SK-N-MC (cell line): Measurements from ENCODE around the gene GGN.

Source experiments
- DNase-seq: peaks from one replicate; pipeline ENCODE4 v3.0.0-alpha.2; 2011; ENCODE audit warnings: low read depth, low spot score
- H3K27ac ChIP-seq: fragments of 200-600 bp; sonication (generic); 2 replicates; pipeline ENCODE4 v1.5.1; 2016; ENCODE audit warnings: mixed run types
- H3K36me3 ChIP-seq: fragments of 200-600 bp; sonication (generic); 2 replicates; pipeline ENCODE4 v1.6.1; 2017; ENCODE audit warnings: antibody characterized with exemption, low read length, mixed read lengths; ENCODE audit not compliant: insufficient read depth
- H3K4me3 ChIP-seq: fragments of 200-600 bp; sonication (generic); 2 replicates; pipeline ENCODE4 v1.5.1; 2016
- H3K9ac ChIP-seq: fragments of 200-600 bp; sonication (generic); 2 replicates; pipeline ENCODE4 v1.8.0; 2017; ENCODE audit warnings: mixed run types, mixed read lengths; ENCODE audit not compliant: insufficient read length
- H3K9me3 ChIP-seq: fragments of 200-600 bp; sonication (generic); 2 replicates; pipeline ENCODE4 v1.6.1; 2017; ENCODE audit warnings: low read depth, mild to moderate bottlenecking, antibody characterized with exemption, low read length, moderate library complexity, mixed read lengths
- EZH2 ChIP-seq: fragments of 200-600 bp; sonication (generic); IDR thresholded peaks from one replicate; pipeline ENCODE4 v1.6.1; 2017; ENCODE audit warnings: antibody characterized with exemption
- FOXP2 ChIP-seq: optimal IDR thresholded peaks from 2 replicates; pipeline ENCODE3; 2011; ENCODE audit warnings: mild to moderate bottlenecking, moderate library complexity; ENCODE audit not compliant: insufficient read depth; ENCODE audit errors: extremely low read length, control extremely low read depth
- POLR2AphosphoS5 ChIP-seq: IDR thresholded peaks from 2 replicates; pipeline ENCODE4 v1.6.1; 2012; ENCODE audit warnings: mild to moderate bottlenecking, low read depth, low read length, borderline replicate concordance

GGN gene

GRCh38 chr19:38402967-38403674, 15.3 kb upstream of the GGN start, which contains the start of gene FAM98C:
Gene FAM98C (plus strand): TSS chr19:38403093. CDS start chr19:38403154, 61 bp downstream.
- H3K36me3 ChIP-seq: no peaks in the 10 kb centered on the region
- H3K27ac ChIP-seq: no peak within 1 kb of the TSS
- peak within 1 kb of the TSS; percentile 86 for H3K4me3 ChIP-seq
- DNase-seq: peak; percentile 87
- no peak for TF ChIP-seq FOXP2
- no peak; the same call in 1 of the 2 replicates for TF ChIP-seq POLR2AphosphoS5
- TF ChIP-seq EZH2: no peak
- H3K9ac ChIP-seq: peak within 1 kb of the TSS; percentile 72
- H3K9me3 ChIP-seq: no peaks in the 10 kb centered on the region

- Histone ChIP-seq H3K9me3 (no peaks in the 10 kb centered on the region), H3K36me3 (no peaks in the 10 kb centered on the region), H3K4me3 (peak overlapping the region; percentile 86), H3K9ac (no peak overlapping the region), H3K27ac (no peak overlapping the region)
- TF ChIP-seq POLR2AphosphoS5: no peak
- no peak for TF ChIP-seq EZH2
- TF ChIP-seq FOXP2: no peak
- DNase-seq: no peak
These were observed 14.8 kb upstream of the GGN start for GRCh38 chr19:38402623-38402966.

- H3K27ac ChIP-seq: no peak overlapping the region
- no peak for DNase-seq
These were observed 13.3 kb upstream of the GGN start for GRCh38 chr19:38401148-38401547.

DNA sequence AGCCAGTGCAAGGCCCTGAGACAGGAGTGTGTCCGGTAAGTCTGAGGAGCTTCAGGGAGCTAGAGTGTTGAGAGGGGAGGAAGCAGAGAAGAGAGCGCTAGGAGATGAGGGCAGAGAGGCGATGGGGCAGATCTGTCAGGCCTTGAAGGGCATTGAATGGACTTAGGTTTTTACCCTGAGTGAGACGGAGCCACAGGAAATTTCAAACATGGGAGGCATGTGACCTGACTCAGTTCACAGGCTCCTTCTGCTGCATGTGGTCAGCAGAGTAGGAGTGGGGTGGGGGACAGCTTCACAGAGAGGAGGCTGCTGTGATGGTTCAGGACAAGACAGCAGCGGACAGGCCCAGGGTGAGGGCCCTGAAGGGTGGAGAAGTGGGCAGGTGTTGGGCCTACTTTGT, 12.5 kb upstream of the GGN start:
- H3K9ac ChIP-seq: no peak overlapping the region
- H3K9me3 ChIP-seq: no peaks in the 10 kb centered on the region
- no peaks in the 10 kb centered on the region for H3K36me3 ChIP-seq
- H3K4me3 ChIP-seq: no peak overlapping the region
- DNase-seq: no peak
- no peak overlapping the region for H3K27ac ChIP-seq
- TF ChIP-seq EZH2: no peak
- TF ChIP-seq FOXP2: no peak
- TF ChIP-seq POLR2AphosphoS5: no peak

More at GRCh38 chr19:38401148-38401547, 13.3 kb upstream of the GGN start:
- Histone ChIP-seq H3K9ac (no peak overlapping the region), H3K36me3 (no peaks in the 10 kb centered on the region), H3K4me3 (no peak overlapping the region), H3K9me3 (no peaks in the 10 kb centered on the region)
- no peak for TF ChIP-seq FOXP2
- TF ChIP-seq POLR2AphosphoS5: no peak
- TF ChIP-seq EZH2: no peak

DNA sequence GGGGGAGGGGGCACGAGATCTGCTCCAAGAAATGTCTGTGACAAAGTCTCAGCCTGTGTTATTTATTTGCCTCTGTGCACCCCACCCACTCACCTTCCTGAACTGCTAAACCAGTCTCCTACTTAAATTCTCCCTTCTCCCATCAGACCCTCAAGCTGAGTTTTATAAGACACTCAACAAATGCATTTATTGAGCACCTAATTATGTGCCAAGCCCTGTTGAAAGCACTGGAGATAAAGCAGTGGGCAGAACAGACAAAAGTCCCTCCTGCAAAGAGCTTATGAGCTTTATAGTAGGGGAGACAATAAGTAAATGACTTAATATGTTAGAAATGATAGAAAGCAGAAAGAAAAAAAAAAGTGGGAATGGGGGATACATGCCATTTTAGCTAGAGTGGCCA, 11.7 kb upstream of the GGN start:
- TF ChIP-seq POLR2AphosphoS5 (no peak), EZH2 (no peak), FOXP2 (no peak)
- H3K9me3 ChIP-seq: no peaks in the 10 kb centered on the region
- H3K4me3 ChIP-seq: no peak overlapping the region
- H3K9ac ChIP-seq: no peak overlapping the region
- no peak overlapping the region for H3K27ac ChIP-seq
- no peak for DNase-seq
- no peaks in the 10 kb centered on the region for H3K36me3 ChIP-seq

- H3K4me3 ChIP-seq: no peak overlapping the region
- H3K9me3 ChIP-seq: no peaks in the 10 kb centered on the region
- H3K9ac ChIP-seq: no peak overlapping the region
- H3K27ac ChIP-seq: no peak overlapping the region
- no peak for TF ChIP-seq FOXP2
- TF ChIP-seq POLR2AphosphoS5: no peak
- TF ChIP-seq EZH2: no peak
- no peak for DNase-seq
- no peaks in the 10 kb centered on the region for H3K36me3 ChIP-seq
These were observed 11.2 kb upstream of the GGN start for GRCh38 chr19:38399081-38399480.

DNA sequence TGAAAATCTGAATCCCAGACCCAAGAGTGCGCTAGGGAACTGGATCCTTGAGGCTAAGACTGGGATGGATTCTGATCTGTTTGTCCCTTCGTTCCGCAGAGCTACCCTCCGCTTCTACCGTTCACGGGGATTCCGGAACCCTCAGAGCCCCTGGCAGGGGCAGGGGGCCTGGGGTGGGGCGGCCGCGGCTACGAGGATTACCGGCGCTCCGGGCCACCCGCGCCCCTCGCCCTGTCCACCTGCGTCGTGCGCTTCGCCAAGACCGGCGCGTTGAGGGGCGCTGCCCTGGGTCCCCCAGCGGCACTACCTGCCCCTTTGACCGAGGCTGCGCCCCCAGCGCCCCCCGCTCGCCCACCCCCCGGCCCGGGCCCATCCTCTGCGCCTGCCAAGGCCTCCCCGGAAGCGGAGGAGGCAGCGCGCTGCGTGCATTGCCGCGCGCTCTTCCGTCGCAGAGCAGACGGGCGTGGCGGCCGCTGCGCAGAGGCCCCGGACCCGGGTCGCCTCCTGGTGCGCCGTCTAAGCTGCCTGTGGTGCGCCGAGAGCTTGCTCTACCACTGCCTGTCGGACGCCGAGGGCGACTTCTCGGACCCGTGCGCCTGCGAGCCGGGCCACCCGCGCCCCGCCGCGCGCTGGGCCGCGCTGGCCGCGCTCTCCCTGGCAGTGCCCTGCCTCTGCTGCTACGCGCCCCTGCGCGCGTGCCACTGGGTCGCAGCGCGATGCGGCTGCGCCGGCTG, 7.7 kb upstream of the GGN start:
- Histone ChIP-seq H3K4me3 (no peak overlapping the region), H3K36me3 (no peaks in the 10 kb centered on the region)

DNA sequence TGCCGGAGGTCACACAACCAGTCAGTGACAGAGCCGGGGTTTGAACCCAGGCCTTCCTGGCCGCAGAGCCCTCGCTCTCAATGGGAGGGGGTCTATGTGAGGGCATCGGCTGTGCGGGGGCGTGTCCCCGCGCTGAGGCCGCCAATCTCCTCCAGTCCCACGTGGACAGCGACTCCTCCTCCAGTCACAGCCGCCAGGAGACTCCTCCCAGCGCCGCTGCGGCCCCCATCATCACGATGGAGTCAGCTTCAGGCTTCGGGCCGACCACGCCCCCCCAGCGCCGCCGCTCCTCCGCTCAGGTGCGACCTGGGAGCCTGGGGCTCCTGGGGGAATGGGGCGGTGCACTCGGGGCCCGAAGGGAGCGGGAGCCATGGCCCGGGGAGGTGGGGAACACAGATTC, 6.7 kb upstream of the GGN start:
- Histone ChIP-seq H3K4me3 (no peak overlapping the region), H3K9ac (no peak overlapping the region), H3K27ac (no peak overlapping the region), H3K9me3 (no peaks in the 10 kb centered on the region), H3K36me3 (no peaks in the 10 kb centered on the region)
- TF ChIP-seq POLR2AphosphoS5 (no peak), FOXP2 (no peak), EZH2 (no peak)
- no peak for DNase-seq

More for the DNA sequence above, 7.7 kb upstream of the GGN start:
- Histone ChIP-seq H3K9ac (no peak overlapping the region), H3K9me3 (no peaks in the 10 kb centered on the region), H3K27ac (no peak overlapping the region)
- DNase-seq: no peak
- TF ChIP-seq EZH2 (no peak), FOXP2 (no peak), POLR2AphosphoS5 (no peak)
